Eye (tissue), 1 donor: ENCODE measurements around the gene PTBP1.

Experiments used
- DNase-seq: peaks from one replicate; pipeline ENCODE4 v3.0.0-alpha.2; 2015

PTBP1 gene

GRCh38 chr19:798415-799075 is 1.3 kb downstream of the PTBP1 start:
- no peak for DNase-seq

- peak; percentile 69 for DNase-seq
Observed at GRCh38 chr19:799076-799881, 2.0 kb downstream of the PTBP1 start.

- no peak for DNase-seq
Observed at GRCh38 chr19:800360-801029, 3.2 kb downstream of the PTBP1 start.

DNA sequence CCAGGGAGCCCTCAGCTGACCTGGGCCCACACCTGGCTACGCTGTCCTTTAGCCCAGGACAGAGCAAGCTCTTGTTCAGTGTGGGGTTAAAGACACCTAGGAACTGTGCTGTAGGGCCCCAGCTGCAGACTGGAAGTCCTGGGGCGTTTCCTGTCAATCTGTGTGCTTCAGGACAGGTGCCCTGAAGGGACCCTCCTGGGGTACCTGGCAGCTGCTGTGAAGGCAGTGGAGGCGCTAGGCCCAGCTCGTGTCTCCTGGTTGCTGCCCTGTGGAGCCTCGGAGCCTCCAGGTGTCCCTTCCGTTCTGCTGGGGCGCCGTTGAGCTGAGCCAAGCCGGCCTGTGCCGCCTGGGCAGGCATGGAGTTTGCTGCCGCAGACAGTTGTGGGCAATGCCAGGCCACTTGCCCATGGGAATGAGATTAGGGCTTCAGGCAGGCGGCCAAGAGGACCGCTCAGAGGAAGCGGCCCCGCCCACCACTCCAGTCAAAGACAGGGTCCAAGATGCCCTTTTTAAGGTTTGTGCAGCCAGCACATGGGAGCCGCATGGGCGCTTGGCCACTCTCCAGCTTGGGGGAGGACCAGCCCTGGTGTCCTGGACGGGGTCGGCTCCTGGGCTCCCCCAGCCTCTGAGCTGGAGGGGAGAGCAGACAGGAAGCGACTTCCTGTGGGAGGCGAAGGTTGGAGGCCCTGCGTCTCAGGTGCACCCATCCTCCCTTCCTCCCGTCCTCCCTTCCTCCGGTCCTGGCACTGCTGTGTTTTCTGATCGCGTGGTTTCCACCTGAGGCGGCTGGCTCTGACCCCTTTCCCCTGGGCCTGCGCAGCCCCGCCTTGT is 4.0 kb downstream of the PTBP1 start:
- no peak for DNase-seq

- no peak for DNase-seq
Observed at GRCh38 chr19:801861-802497, 4.7 kb downstream of the PTBP1 start.

DNA sequence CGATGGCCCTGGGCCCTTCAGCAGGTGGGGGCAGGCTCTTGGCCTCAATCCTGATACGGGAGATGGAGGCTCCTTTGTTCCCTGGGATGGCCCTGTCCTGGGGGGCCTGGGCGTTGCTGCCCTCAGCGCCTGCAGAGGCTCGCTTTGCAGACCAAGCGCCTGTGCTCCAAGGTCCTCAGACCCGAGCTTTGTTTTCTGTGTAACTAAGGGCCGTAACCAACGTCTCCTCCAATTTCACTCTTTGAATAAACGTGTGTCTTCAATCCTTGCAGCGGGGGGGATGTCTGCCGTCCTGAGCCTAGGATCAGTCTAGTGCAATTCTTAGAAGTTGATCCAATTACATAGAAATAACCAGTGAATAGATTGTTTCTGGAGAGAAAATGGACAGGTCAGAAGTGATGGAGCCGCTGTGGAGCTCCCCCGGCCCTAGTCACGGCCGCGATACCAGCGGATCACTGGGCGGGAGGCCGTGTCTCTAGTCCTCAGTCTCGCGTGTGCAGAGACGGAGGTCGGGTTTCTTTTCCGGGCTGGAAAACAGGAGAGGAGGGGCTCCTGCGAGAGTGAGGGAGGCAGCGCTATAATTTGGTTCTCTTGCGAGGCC is 5.3 kb downstream of the PTBP1 start:
- peak; percentile 51 for DNase-seq

DNA sequence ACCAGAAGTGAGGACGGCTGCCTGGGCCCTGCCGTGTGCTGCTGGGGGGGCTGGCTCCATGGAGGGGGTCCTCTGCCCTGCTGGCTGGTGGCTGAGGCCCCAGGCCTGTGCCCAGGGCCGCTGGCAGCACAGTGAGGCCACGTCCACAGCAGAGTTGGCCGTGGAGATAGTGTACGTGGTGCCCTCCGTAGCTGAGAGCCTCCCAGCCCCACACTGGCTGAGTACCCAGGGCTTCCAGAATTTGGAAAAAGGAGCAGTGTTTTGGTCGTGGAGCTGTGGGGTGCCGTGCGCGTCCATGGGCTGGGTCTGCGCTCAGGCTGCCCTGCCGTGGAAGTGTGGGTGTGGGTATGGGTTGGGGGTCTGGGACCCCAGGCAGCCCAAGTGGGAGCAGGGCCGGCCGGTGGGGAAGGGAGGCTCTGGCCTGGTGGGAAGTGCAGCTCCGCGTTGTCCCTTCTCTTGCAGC is 5.9 kb downstream of the PTBP1 start:
- DNase-seq, result no peak

GRCh38 chr19:803686-804418 is 6.6 kb downstream of the PTBP1 start:
- no peak for DNase-seq

DNA sequence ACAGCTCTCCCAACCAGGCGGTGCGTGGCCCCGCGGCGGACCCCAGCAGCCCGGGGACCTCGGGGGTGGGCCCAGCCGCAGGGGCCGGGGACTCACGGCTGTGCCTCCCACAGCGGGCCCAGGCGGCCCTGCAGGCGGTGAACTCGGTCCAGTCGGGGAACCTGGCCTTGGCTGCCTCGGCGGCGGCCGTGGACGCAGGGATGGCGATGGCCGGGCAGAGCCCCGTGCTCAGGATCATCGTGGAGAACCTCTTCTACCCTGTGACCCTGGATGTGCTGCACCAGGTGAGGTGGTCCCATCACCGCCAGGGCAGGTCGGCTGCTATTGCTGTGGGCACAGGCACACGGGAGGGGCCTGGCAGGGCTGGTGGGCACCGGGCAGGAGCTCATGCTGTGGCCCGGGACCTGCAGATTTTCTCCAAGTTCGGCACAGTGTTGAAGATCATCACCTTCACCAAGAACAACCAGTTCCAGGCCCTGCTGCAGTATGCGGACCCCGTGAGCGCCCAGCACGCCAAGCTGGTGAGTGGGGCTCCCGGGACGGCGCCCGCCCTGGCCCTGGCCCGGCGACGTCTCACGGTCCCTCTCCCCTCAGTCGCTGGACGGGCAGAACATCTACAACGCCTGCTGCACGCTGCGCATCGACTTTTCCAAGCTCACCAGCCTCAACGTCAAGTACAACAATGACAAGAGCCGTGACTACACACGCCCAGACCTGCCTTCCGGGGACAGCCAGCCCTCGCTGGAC is 7.3 kb downstream of the PTBP1 start:
- no peak for DNase-seq

DNA sequence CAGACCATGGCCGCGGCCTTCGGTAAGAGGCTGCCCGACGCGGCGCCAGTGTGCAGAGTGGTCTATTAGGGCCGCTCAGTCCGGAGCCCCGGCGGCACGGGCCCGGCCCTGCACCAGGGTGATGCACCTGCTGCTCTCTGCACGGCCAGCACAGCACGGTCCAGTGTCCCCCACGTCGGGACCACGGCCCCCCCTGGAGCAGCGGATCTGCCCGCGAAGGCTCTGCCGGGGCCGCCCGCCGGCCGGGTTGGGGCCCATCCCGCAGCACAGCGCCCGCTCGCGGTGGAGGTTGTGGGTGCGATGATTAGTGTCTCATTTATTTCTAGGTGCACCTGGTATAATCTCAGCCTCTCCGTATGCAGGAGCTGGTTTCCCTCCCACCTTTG is 7.9 kb downstream of the PTBP1 start:
- no peak for DNase-seq

DNA sequence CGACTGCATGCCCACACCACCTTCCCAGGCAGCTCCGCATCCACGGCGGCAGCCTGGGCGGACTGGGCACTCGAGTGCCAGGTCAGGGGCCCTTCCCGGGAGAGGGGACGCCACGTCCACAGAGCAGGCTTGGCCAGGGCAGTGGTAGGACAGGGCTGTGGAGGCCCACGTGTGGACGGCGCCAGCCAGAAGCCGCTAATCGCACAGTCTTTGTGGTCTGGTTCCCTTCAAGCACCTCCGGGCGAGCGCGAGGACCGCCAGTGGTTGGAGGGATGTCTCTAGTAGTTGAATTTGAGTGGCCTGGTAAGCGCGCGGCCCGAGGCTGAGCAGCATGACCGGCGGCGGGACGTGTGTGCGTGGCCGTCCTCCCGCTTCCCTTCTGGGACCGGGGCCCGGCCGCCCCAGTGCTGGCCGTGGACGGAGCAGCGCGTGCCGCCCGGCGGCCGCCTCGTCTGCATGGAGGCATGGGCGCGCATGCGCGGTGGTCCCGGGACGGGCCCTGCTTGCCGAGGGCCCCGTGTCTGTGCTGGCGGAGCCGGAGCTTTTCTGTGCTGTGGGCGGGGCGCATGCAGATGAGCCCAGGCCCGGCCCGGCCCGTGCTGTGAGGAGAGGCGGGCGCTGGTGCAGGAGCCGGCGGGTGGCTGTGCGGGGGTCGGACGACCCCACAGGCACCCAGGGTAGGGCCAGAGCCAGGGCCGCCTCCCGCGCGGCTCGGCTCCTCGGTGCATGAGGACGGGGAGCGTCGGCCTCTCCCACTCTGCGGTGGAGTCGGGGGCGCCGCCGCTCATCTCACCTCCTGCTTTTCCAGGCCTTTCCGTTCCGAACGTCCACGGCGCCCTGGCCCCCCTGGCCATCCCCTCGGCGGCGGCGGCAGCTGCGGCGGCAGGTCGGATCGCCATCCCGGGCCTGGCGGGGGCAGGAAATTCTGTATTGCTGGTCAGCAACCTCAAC is 8.6 kb downstream of the PTBP1 start:
- no peak for DNase-seq

DNA sequence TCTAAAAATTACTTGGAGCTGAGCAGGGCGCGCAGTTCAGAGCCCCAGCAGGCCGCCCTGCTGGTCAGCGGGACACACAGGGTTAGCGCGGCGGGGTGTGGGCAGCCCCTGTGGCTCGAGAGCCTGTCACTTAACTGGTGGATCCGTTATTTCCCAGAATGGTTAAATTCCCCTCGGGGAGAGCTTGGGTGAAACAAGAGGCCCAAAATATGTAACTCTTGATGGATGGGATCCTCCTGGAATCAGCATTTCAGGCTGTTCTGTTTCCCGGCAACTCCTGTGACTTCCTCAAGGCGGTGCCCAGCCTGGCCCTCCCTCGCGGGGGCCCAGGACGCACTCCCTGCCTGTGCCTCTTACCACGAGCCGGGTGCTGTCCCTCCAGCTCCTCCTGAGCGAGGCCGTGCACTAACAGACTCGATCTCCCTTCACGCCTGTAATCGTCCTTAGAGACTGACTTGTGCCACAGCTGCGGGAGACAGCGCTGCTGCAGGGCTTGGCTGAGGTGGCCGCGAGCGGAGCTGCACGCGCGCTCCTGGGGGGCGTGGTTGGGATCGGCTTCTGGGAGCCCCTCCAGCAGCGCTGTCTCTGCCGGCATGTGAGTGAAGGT is 9.7 kb downstream of the PTBP1 start:
- DNase-seq, result no peak

GRCh38 chr19:807627-808422 is 10.6 kb downstream of the PTBP1 start:
- no peak for DNase-seq

GRCh38 chr19:808423-808775 is 11.1 kb downstream of the PTBP1 start:
- no peak for DNase-seq

DNA sequence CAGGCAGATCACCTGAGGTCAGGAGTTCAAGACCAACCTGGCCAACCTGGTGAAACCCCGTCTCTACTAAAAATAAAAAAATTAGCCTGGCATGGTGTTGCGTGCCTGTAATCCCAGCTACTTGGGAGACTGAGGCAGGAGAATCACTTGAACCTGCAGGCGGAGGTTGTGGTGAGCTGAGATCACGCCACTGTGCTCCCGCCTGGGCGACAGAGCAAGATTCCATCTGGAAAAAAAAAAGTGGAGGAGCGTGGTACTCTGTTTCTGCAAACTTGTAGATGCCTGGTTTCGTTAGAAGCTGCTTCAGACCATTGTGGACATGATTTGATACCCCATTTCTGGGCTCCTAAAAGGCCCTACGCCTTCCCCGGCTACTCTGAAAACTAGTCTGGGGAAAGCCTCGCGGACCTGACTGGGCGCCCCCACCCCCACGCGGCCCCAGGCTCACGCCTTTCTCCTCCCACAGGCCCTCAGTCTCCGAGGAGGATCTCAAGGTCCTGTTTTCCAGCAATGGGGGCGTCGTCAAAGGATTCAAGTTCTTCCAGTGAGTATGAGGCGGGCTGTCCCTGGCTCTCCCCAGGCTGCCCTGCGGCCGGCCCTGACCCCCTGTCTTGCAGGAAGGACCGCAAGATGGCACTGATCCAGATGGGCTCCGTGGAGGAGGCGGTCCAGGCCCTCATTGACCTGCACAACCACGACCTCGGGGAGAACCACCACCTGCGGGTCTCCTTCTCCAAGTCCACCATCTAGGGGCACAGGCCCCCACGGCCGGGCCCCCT is 13.0 kb downstream of the PTBP1 start:
- DNase-seq, result no peak

DNA sequence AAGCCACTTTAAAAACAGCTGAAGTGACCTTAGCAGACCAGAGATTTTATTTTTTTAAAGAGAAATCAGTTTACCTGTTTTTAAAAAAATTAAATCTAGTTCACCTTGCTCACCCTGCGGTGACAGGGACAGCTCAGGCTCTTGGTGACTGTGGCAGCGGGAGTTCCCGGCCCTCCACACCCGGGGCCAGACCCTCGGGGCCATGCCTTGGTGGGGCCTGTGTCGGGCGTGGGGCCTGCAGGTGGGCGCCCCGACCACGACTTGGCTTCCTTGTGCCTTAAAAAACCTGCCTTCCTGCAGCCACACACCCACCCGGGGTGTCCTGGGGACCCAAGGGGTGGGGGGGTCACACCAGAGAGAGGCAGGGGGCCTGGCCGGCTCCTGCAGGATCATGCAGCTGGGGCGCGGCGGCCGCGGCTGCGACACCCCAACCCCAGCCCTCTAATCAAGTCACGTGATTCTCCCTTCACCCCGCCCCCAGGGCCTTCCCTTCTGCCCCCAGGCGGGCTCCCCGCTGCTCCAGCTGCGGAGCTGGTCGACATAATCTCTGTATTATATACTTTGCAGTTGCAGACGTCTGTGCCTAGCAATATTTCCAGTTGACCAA is 13.7 kb downstream of the PTBP1 start:
- DNase-seq, result no peak

GRCh38 chr19:811506-812048 is 14.3 kb downstream of the PTBP1 start:
- no peak for DNase-seq
